Urinary bladder (tissue), 4 donors: Measurements from ENCODE around the gene RPS21. TPM values are rescaled to one million over a fixed set of nuclear protein-coding genes. Genes with fewer than 3 reads are reported as not detected.
"Not testable (repeated sequence)": the region's sequence is repeated elsewhere in the genome, so short reads cannot be mapped to it uniquely, and the experiment has no call there.

Source experiments
- DNase-seq: peaks from one replicate; pipeline ENCODE4 v3.0.0-alpha.2; 2015; ENCODE audit errors: extremely low spot score
- H3K27ac ChIP-seq: one replicate; pipeline ENCODE4 v1.5.1; 2013; ENCODE audit warnings: low read depth, mild to moderate bottlenecking, moderate library complexity
- H3K36me3 ChIP-seq: one replicate; pipeline ENCODE4 v1.6.1; 2013; ENCODE audit warnings: mild to moderate bottlenecking, moderate library complexity; ENCODE audit not compliant: insufficient read depth
- H3K4me1 ChIP-seq: one replicate; pipeline ENCODE4 v1.6.1; 2013; ENCODE audit warnings: mild to moderate bottlenecking, moderate library complexity; ENCODE audit not compliant: insufficient read depth
- H3K4me3 ChIP-seq: one replicate; pipeline ENCODE4 v1.5.1; 2013; ENCODE audit warnings: low read depth, low read length
- WGBS: extraction: QIAGEN DNeasy Blood & Tissue Kit; methylation state at CpG from one replicate; pipeline ENCODE4 v1.1.7; 2013; 5-methylcytosine and 5-hydroxymethylcytosine counted together
- polyA plus RNA-seq: library from polyadenylated mRNA; stranded (reverse); fragments of 200-250 nt; gene quantifications from one replicate; pipeline ENCODE4 v1.2.3, GENCODE V29; 2013
- total RNA-seq: library from RNA; depleted of rRNA; stranded (reverse); fragments of >200 nt; gene quantifications from one replicate; pipeline ENCODE4 v1.2.3, GENCODE V29; 2014
- donor health status: healthy with polysubstance abuse.
- donor health status: healthy.

The RPS21 gene
- total and polyA plus RNA-seq, 2 donors = 396 to 4,730 TPM

DNA sequence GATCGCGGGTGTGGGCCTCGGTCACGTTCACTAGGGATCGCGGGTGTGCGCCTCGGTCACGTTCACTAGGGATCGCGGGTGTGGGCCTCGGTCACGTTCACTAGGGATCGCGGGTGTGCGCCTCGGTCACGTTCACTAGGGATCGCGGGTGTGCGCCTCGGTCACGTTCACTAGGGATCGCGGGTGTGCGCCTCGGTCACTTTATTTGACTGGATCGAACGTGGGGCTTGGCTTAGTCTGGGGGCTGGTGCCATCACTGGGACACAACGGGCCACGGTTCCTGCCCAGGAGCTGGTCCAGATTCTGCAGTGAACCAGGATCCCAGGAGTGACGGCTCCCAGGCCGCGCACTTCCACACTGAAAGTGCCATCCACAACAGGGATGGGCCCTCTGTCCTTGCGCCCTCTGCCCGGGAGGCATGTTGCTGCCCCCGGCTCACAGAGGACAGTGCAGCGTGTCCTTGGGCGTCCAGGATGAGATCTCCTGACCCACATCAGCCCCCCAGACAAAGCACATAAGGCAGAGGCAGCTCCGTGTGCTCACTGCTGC lies 13.2 kb upstream of the RPS21 start:
- not testable (repeated sequence) for H3K36me3 ChIP-seq, DNase-seq, H3K4me1 ChIP-seq, H3K27ac ChIP-seq, H3K4me3 ChIP-seq
- 93% methylated on average over 27 of the region's 40 CpGs for WGBS

DNA sequence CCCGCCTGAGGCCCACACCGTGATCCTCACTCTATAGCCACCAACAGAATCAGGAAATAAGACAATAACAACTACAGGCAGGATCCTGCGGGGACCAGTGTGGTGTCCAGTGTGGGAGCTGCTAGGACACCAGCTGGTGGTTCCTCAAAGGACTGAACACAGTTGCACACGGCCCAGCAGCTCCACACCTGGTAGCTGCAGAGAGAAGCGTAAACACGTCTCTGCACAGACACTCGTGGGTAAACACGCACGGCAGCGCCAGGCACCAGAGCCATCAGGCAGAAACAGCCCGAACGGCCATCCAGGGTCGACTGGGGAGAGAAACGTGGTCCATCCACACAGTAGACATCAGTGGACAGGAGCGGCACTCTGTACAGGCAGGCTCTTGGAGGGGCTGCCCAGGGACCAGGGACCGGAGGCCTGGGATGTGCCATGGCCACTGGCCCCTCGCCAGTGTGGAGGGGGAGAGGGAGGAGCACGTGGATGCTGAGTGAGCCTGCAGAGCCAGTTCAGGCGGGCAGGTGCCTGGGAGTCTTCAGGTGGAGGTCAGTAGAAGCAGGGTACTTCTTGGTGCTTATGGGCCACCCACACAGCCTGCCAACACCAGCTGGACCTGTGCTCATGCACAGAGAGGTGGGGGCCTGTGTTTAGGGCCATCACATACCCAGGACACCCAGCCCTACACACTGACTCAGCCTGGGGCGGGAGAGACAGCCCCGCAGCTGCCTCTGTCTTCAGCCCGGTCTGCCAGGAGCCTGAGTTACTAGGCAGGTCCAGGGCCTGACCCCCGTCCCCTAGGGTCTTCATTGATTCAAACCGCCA lies 12.4 kb upstream of the RPS21 start:
- 45% methylated on average over 24 of the region's 24 CpGs for WGBS
- H3K4me3 ChIP-seq = no peak overlapping the region
- H3K36me3 ChIP-seq = no peaks in the 10 kb centered on the region
- no peak for DNase-seq
- peaks cover 3% of the 10 kb centered on the region for H3K4me1 ChIP-seq
- peak overlapping the region; percentile 14 for H3K27ac ChIP-seq

DNA sequence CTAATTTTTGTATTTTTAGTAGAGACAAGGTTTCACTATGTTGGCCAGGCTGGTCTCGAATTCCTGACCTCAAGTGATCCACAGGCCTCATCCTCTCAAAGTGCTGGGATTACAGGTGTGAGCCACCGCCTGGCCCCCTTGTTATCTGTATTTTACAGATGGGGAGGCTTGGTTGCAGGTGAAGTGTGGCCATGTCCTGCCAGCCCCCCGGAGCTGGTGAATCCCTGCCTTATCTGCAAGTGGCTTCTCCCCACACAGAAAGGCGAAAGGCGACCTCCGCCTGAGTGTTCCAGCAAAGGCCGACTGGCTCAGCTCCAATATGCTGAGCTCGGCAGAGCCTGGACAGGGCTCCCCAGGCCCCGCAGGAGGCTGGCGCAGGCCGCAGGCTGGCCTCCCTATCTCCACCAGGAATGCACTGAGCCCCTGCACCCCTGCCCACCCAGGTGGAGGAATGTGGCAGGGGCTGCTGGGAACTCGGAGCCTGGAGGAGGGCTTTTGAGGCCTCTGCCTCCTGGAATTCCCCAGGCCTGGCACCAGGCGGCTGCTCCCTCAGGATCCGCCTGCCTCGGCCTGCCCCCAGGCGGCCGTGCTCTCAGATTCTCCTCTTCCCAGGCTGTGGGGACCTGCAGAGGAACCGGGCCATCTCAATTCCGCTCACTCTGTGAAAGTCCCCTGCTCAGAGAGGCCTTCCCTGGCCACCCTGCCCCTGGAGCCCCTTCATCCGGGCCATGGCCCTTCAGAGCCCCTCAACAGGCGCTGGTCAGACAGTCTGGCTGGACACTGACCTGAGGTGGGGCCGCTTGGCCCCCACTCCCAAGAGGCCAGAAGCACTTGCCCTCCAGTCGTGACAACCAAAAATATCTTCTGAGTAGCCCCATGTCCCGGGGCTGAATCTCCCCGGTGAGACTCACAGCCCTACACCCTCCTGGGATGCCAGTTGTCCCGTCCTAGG lies 10.5 kb upstream of the RPS21 start:
- H3K27ac ChIP-seq = no peak overlapping the region

DNA sequence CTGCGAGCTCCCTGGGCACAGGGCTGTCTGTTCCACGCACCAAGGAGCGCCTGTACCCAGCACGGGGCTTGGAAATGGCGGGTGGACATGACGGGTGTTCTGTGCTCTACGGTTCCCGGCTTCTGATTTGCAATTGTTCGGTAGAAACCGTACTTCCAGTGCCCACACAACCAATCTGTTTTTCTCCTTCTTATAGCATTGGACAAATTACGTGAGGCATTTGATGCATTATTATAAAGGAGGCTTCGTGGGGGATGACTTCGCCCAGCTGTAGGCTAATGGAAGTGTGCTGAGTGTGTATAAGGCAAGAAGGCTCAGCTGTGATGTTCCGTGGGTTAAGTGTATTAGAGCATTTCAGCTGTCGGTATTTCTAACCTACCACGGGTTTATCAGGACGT lies 9.8 kb upstream of the RPS21 start:
- Histone ChIP-seq H3K27ac (no peak overlapping the region), H3K4me3 (no peak overlapping the region), H3K36me3 (no peaks in the 10 kb centered on the region), H3K4me1 (peaks cover 5% of the 10 kb centered on the region)
- 81% methylated on average over 17 of the region's 17 CpGs for whole genome bisulfite sequencing
- no peak for DNase-seq

More for the DNA sequence above, 10.5 kb upstream of the RPS21 start:
- 37% methylated on average over 26 of the region's 26 CpGs for WGBS
- no peak for DNase-seq
- Histone ChIP-seq H3K36me3 (no peaks in the 10 kb centered on the region), H3K4me3 (no peak overlapping the region), H3K4me1 (peaks cover 5% of the 10 kb centered on the region)

DNA sequence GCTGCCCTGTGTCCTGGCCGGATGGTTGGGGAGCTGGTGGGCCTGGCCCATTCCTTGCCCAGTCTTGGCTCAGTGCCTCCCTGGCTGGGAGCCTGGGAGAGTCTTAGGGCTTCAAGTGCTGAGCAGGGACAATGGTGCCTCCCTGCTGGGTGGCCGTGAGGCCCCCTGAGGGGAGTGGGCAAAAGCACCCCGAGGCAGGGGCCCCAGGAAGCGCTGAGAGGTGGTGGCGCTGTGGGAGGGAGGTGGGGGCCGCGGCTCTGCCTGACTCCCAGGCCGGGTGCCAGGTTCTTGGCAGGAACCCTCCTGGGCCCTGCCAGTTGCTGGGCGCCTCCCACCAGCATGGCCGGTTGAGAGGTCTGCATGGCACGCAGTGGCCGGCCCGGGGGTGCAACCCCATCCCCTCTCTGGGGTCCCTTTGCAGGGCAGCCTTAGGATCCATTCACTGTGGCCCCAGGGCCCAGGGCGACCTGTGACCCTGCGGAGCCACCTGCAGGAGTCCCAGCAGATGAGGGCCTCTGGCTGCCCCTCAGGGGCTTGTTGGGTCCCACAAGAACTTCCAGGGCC lies 9.2 kb upstream of the RPS21 start:
- 42% methylated on average over 15 of the region's 15 CpGs for WGBS
- Histone ChIP-seq H3K4me1 (peaks cover 5% of the 10 kb centered on the region), H3K36me3 (no peaks in the 10 kb centered on the region), H3K4me3 (no peak overlapping the region), H3K27ac (peak overlapping the region; percentile 76)
- no peak for DNase-seq

DNA sequence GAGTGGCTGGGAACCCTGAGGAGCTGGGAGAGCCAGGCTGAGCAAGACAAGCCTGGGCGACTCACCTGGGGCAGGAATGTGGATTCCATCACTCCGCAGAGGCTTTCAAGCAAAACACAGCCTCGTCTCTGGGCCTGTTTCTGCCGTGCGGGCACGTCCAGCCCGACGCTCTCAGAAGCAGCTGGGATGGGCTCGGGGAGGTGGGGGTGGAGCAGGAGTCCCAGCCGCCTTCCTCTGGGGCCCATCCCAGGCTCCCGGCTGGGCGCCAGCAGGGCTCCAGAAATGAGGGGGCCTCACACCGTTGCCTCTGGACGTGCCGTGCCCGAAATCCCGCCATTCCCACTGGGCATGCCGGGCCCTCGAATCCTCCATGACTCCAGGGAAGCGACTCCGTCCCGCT lies 8.7 kb upstream of the RPS21 start:
- Histone ChIP-seq H3K27ac (peak overlapping the region; percentile 76), H3K4me1 (peaks cover 5% of the 10 kb centered on the region), H3K4me3 (no peak overlapping the region), H3K36me3 (no peaks in the 10 kb centered on the region)
- WGBS = 42% methylated on average over 22 of the region's 22 CpGs
- DNase-seq = no peak

DNA sequence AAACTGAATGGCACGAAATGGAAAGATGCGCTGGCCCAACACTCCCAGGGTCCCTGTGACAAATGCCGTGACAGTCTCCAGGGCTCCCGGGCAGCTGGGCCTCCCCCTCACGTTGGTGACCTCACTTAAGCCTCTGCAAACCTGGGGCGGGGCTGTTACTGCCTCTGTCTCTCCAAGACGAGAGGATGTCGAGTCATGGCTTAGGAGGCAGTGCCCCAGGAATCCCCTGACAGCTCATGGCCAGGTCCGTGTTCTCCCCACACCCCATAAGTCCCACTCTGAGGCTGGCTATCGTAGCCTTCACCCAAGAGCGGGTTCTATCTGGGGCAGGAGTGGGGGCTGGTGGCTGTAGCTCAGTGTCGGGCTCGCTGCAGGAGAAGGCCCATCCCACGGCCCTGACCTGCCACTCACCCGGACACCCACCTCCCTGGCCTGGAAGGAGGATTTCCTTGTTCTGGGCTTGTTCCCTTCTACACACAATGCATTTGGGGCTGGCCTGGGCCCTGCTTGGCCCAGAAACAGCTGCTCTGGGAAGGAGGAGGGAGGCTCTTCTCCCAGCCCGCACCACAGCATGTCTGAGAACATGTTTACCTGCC lies 5.6 kb upstream of the RPS21 start:
- DNase-seq = no peak
- H3K4me1 ChIP-seq = peaks cover 5% of the 10 kb centered on the region
- 57% methylated on average over 16 of the region's 16 CpGs for WGBS
- H3K4me3 ChIP-seq = no peak overlapping the region
- H3K27ac ChIP-seq = peak overlapping the region; percentile 44
- no peaks in the 10 kb centered on the region for H3K36me3 ChIP-seq

DNA sequence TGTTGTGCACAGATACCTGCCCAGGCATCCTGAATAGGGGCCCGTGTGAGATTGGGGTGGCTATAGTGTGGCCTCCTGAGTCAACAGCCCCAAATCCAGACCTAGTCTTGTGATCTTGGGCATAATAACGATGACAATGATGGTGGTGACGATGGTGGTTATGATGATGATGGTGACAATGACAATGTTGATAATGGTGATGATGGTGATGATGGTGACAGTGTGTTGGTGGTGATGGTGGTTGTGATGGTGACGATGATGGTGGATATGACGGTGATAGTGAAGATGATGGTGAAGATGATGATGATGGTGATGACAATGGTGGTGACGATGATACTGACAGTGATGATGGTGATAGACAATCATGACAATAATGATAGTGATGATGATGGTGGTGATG lies 5.1 kb upstream of the RPS21 start:
- Histone ChIP-seq H3K4me1 (peaks cover 5% of the 10 kb centered on the region), H3K36me3 (no peaks in the 10 kb centered on the region), H3K4me3 (no peak overlapping the region), H3K27ac (peak overlapping the region; percentile 44)
- whole genome bisulfite sequencing = 85% methylated on average over 6 of the region's 6 CpGs
- DNase-seq = no peak

DNA sequence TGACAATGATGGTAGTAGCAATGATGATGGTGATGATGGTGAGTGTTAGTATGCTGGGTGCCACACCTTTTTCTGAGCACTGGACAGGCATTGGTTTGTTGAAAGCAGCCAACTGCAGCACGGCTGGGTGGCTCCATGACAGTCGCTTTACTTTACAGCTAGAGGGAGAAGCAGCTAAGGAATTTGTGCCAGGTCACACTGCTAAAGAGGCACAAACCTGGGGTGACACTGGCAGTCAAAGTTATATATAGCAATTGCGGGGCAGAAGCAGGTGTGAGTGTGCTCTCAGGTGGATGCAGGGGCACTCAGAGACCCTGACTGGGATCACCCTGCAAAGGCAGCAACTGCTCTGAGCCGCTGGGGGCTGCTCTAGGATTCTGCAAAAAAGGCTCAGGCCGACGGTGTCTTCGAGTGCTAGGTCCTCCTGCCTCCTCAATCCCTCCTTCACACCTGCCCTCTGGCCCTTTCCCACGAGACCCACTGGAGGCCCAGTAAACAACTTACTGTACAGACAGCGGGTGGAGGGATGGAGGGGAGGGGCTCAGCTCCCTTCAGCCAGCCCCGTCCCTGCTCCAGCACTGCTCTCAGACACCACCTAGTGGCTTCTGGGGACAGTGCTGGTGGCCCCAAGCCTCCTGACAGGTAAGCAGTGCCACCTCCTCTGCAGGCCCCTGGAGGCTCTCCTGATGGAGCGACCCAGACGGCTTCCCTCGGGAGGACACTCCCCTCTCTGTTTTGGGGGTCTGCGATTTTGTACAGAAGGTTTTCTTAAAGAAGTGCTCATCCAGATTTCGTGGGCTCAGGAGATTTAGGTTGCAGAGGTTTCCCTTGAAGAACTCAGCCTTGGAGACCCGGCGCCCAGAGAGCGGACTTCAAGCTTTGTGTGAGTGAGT lies 4.4 kb upstream of the RPS21 start:
- WGBS = 35% methylated on average over 18 of the region's 18 CpGs
- H3K4me1 ChIP-seq = peaks cover 5% of the 10 kb centered on the region
- no peak for DNase-seq
- H3K4me3 ChIP-seq = no peak overlapping the region
- H3K27ac ChIP-seq = no peak overlapping the region
- no peaks in the 10 kb centered on the region for H3K36me3 ChIP-seq

DNA sequence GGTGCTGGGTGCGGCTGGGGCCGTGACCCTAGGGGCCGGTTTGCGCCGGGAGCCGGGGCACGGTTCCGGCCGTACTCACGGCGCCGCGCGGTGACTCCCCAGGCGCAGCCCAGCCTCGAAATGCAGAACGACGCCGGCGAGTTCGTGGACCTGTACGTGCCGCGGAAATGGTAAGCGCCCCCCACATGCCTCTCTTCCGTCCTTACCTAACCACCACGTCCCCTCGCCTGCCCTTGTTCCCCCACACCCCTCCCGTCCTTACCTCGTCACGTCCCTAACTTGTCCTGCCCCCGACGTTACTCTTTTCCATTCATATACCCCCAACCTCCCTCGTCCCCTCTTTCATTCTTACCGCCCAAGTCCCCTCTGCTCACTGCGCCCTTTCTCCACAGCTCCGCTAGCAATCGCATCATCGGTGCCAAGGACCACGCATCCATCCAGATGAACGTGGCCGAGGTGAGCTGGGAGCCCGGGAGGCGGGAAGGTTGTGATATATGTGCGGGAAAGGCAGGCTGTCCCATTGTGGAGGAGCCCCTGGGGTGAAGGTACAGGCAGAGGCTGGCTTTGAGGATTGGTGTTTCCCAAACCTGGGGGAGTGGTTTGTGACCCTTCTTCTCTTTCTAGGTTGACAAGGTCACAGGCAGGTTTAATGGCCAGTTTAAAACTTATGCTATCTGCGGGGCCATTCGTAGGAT lies 463 bp downstream of the RPS21 start:
- no peaks in the 10 kb centered on the region for H3K36me3 ChIP-seq
- WGBS = 2% methylated on average over 47 of the region's 47 CpGs
- H3K4me1 ChIP-seq = no peaks in the 10 kb centered on the region
- H3K4me3 ChIP-seq = peak overlapping the region; percentile 79
- no peak overlapping the region for H3K27ac ChIP-seq
- DNase-seq = no peak

DNA sequence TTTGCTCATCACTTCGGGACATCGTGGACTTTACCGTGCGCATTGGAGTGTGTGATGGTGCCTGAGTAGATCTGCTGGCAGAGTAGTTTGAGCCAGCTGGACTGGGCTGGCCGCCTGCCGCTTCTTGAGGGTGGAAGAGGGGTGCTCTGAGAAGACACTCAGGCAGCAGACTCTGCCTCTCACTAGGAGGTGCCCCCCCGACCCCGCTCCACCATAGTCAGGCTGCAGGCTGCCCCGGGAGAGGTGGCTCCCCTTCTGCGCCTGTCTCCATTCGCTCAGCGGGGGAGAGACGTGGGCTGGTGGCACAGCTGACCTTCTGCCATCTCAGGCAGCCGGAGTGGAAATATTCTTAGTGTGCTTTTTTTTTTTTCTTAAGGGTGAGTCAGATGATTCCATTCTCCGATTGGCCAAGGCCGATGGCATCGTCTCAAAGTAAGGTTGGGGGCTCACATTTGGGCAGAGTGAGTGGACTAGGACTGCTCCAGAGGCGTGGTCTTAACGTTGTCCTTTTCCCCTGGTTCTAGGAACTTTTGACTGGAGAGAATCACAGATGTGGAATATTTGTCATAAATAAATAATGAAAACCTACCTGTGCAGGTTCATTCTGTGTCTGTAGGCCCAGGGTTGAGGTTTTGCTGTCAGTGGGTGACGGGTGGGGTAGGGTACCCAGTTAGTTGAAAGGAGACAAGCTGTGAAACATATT lies 1.2 kb downstream of the RPS21 start:
- no peaks in the 10 kb centered on the region for H3K36me3 ChIP-seq
- 65% methylated on average over 20 of the region's 20 CpGs for WGBS
- no peak for DNase-seq
- H3K4me3 ChIP-seq = peak overlapping the region; percentile 79
- no peak overlapping the region for H3K27ac ChIP-seq
- H3K4me1 ChIP-seq = no peaks in the 10 kb centered on the region
